Trophoblast cell (in vitro differentiated cells and primary cell): ENCODE measurements around the gene VMP1.
"Not testable (repeated sequence)": the region's sequence is repeated elsewhere in the genome, so short reads cannot be mapped to it uniquely, and the experiment has no call there.

Source experiments
- DNase-seq, 2 donors: peaks; one replicate each; pipeline ENCODE4 v3.0.0-alpha.2; 2016
- H2AFZ ChIP-seq: 2 replicates; pipeline ENCODE4 v1.6.1; 2013; ENCODE audit warnings: low read length, moderate library complexity, mild to moderate bottlenecking; ENCODE audit not compliant: insufficient read depth, poor library complexity
- H2AK5ac ChIP-seq: 2 replicates; pipeline ENCODE4 v1.6.1; 2013; ENCODE audit warnings: mild to moderate bottlenecking, low read length
- H2BK120ac ChIP-seq: 2 replicates; pipeline ENCODE4 v1.6.1; 2013; ENCODE audit warnings: low read length, mild to moderate bottlenecking, moderate library complexity; ENCODE audit not compliant: insufficient read depth, poor library complexity
- H2BK12ac ChIP-seq: 2 replicates; pipeline ENCODE4 v1.6.1; 2013; ENCODE audit warnings: mild to moderate bottlenecking, low read length, moderate library complexity
- H2BK5ac ChIP-seq: 2 replicates; pipeline ENCODE4 v1.6.1; 2013; ENCODE audit warnings: low read length, low read depth, moderate library complexity, mild to moderate bottlenecking; ENCODE audit not compliant: poor library complexity
- H3K14ac ChIP-seq: 2 replicates; pipeline ENCODE4 v1.6.1; 2013; ENCODE audit warnings: mild to moderate bottlenecking, low read length
- H3K18ac ChIP-seq: 2 replicates; pipeline ENCODE4 v1.6.1; 2013; ENCODE audit warnings: mild to moderate bottlenecking, low read length
- H3K23ac ChIP-seq: 2 replicates; pipeline ENCODE4 v1.6.1; 2013; ENCODE audit warnings: low read length
- H3K27ac ChIP-seq: 2 replicates; pipeline ENCODE4 v1.5.1; 2013; ENCODE audit warnings: low read depth, mild to moderate bottlenecking, inconsistent platforms, low read length, moderate library complexity
- H3K27me3 ChIP-seq: 2 replicates; pipeline ENCODE4 v1.6.1; 2013; ENCODE audit warnings: inconsistent platforms, mild to moderate bottlenecking, low read length, moderate library complexity; ENCODE audit not compliant: insufficient read depth
- H3K36me3 ChIP-seq, 2 experiments: 1 replicate in 1 of 2; 2 replicates in 1 of 2; pipeline ENCODE4 v1.6.1; 2013; ENCODE audit warnings: low read length in 2 of 2, mild to moderate bottlenecking in 2 of 2, moderate library complexity in 1 of 2; ENCODE audit not compliant: insufficient read depth in 2 of 2, control insufficient read depth in 1 of 2
- H3K4ac ChIP-seq: 2 replicates; pipeline ENCODE4 v1.6.1; 2013; ENCODE audit warnings: low read depth, mild to moderate bottlenecking, low read length, moderate library complexity
- H3K4me1 ChIP-seq, 2 experiments: 1 replicate in 1 of 2; 2 replicates in 1 of 2; pipeline ENCODE4 v1.6.1; 2013; ENCODE audit warnings: low read length in 2 of 2, mild to moderate bottlenecking in 2 of 2, moderate library complexity in 1 of 2; ENCODE audit not compliant: insufficient read depth in 2 of 2, control insufficient read depth in 1 of 2
- H3K4me2 ChIP-seq: 2 replicates; pipeline ENCODE4 v1.6.1; 2013; ENCODE audit warnings: inconsistent platforms, mild to moderate bottlenecking, low read length, moderate library complexity
- H3K4me3 ChIP-seq: 2 replicates; pipeline ENCODE4 v1.5.1; 2013; ENCODE audit warnings: mild to moderate bottlenecking, low read depth, low read length, inconsistent platforms
- H3K79me1 ChIP-seq: one replicate; pipeline ENCODE4 v1.6.1; 2013; ENCODE audit warnings: low read length
- H3K79me2 ChIP-seq: 2 replicates; pipeline ENCODE4 v1.6.1; 2013; ENCODE audit warnings: low read length, mild to moderate bottlenecking; ENCODE audit not compliant: control insufficient read depth, insufficient read depth, poor library complexity
- H3K9ac ChIP-seq: 2 replicates; pipeline ENCODE4 v1.6.1; 2013; ENCODE audit warnings: mild to moderate bottlenecking, low read length
- H3K9me3 ChIP-seq: 2 replicates; pipeline ENCODE4 v1.6.1; 2013; ENCODE audit warnings: low read depth, mild to moderate bottlenecking, control low read depth, inconsistent platforms, low read length; ENCODE audit not compliant: insufficient read depth
- H4K12ac ChIP-seq: 2 replicates; pipeline ENCODE4 v1.6.1; 2013; ENCODE audit warnings: low read depth, mild to moderate bottlenecking, low read length, moderate library complexity
- H4K8ac ChIP-seq: 2 replicates; pipeline ENCODE4 v1.6.1; 2013; ENCODE audit warnings: low read depth, mild to moderate bottlenecking, low read length, moderate library complexity
- H4K91ac ChIP-seq: one replicate; pipeline ENCODE4 v1.6.1; 2013; ENCODE audit warnings: low read depth, mild to moderate bottlenecking, low read length, moderate library complexity
- WGBS: extraction: QIAGEN DNeasy Blood & Tissue Kit; methylation state at CpG from one replicate; pipeline ENCODE4 v1.1.7; 2013; ENCODE audit warnings: missing lambda C conversion rate; ENCODE audit not compliant: insufficient read length, insufficient coverage; ENCODE audit errors: extremely low coverage; 5-methylcytosine and 5-hydroxymethylcytosine counted together

VMP1 gene

DNA sequence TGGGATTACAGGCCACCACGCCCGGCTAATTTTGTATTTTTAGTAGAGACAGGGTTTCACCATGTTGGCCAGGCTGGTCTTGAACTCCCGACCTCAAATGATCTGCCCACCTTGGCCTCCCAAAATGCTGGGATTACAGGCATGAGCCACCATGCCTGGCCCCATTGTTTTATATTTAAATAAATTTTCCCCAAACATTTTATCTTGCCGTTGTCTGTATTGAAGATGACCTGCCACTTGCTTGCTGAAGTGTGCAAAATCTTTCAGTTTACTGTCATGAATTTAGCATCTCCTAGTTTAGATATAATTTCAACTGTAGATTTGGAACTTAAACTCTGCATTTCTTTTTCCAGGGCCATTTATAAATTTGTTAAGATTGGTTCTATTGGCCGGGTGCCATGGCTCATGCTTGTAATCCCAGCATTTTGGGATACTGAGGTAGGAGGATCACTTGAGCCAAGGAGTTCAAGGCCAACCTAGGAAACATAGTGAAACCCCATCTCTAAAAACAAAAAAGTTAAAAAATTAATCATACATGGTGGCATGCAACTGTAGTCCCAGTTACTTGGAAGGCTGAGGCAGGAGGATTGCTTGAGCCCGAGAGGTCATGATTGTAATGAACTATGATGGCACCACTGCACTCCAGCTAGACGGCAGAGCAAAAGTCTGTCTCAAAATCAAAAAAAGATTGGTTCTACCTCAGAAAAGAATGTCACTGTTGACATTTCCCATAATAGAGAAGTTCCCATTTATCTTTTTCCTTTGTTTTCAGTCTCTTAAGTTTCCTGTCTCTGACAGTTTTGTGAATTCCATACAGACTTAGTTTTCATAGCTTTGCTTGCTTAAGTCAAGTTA, 84.4 kb downstream of the VMP1 start:
- H3K18ac ChIP-seq = peak overlapping the region; percentile 75
- H3K4me1 ChIP-seq = peaks cover 7 to 8% of the 10 kb centered on the region in 2 experiments
- H3K4me2 ChIP-seq = no peak overlapping the region
- no peak overlapping the region for H3K4ac ChIP-seq
- peak overlapping the region; percentile 43 for H2BK120ac ChIP-seq
- peaks cover 15% of the 10 kb centered on the region for H3K79me1 ChIP-seq
- H3K23ac ChIP-seq = no peak overlapping the region
- no peak overlapping the region for H4K12ac ChIP-seq
- no peak overlapping the region for H2BK12ac ChIP-seq
- H3K4me3 ChIP-seq = no peak overlapping the region
- H3K27ac ChIP-seq = peak overlapping the region; percentile 90
- no peak overlapping the region for H2AFZ ChIP-seq
- peaks cover 2 to 8% of the 10 kb centered on the region in 2 experiments for H3K36me3 ChIP-seq
- H3K27me3 ChIP-seq = no peaks in the 10 kb centered on the region
- no peak overlapping the region for H3K14ac ChIP-seq
- no peak overlapping the region for H3K9ac ChIP-seq
- no peaks in the 10 kb centered on the region for H3K9me3 ChIP-seq
- DNase-seq = no peak
- peak overlapping the region; percentile 68 for H4K91ac ChIP-seq
- H3K79me2 ChIP-seq = peaks cover 6% of the 10 kb centered on the region
- peak overlapping the region; percentile 45 for H2BK5ac ChIP-seq
- no peak overlapping the region for H2AK5ac ChIP-seq
- no peak overlapping the region for H4K8ac ChIP-seq
- WGBS = no CpG with 5 or more reads among the region's 7 CpGs

DNA sequence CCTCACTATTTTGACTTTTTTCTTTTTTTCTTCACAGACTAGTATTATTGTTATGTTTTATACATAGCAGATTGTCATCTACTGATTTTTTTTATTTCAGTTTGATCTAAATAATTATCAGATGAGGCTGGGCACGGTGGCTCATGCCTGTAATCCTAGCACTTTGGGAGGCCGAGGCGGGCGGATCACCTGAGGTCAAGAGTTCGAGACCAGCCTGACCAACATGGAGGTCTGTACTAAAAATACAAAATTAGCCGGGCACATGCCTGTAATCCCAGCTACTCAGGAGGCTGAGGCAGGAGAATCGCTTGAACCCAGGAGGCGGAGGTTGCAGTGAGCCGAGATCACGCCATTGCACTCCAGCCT, 85.0 kb downstream of the VMP1 start:
- not testable (repeated sequence) for H4K12ac ChIP-seq, H2AK5ac ChIP-seq, H3K36me3 ChIP-seq, H3K14ac ChIP-seq, H3K9ac ChIP-seq, H2BK12ac ChIP-seq, H3K9me3 ChIP-seq, H3K23ac ChIP-seq, H3K4me2 ChIP-seq, H3K4me3 ChIP-seq, H4K8ac ChIP-seq, H3K79me2 ChIP-seq, H3K4me1 ChIP-seq, H3K4ac ChIP-seq, DNase-seq, H3K27me3 ChIP-seq, H2AFZ ChIP-seq
- Histone ChIP-seq H4K91ac (peak overlapping the region; percentile 73), H3K79me1 (peaks cover 12% of the 10 kb centered on the region), H2BK5ac (peak overlapping the region; percentile 79), H2BK120ac (peak overlapping the region; percentile 51), H3K18ac (peak overlapping the region; percentile 30), H3K27ac (peak overlapping the region; percentile 76)
- WGBS = no CpG with 5 or more reads among the region's 10 CpGs

DNA sequence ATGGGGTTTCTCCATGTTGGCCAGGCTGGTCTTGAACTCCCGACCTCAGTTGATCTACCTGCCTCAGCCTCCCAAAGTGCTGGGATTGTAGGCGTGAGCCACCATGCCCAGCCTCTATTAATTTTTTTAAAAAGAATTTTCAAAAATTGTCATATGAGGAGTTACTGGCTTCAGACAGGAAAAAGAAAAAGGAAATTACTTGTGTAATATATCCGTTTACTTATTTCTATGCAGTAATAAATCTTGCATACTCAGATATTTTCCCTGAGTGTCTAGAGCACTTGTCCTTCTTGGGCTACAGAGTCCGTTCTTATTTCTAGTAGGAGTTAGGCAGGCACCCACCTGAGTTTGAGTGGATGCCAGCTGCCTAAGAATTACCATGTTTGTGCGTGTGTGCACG, 85.8 kb downstream of the VMP1 start:
- WGBS = no CpG with 5 or more reads among the region's 6 CpGs
- H4K91ac ChIP-seq = no peak overlapping the region

DNA sequence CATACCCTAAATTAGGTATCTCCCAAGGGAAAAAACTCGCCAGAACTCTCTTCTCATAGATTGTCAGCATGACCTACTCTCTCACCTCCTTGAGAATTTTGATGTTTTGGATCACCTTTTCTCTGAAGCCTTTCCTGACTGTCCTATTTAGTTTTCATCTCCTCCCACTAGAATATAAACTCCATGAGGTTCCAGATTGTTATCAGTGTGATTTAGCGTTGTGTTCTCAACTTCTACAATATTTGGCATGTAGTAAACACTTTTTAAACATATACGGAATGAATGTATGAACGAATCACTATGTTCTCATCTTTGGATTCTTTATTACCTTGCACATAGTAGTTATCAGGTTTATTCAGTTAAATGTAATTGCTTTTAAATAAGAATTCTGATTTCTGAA, 88.7 kb downstream of the VMP1 start:
- Histone ChIP-seq H3K27me3 (no peaks in the 10 kb centered on the region), H3K4me3 (no peak overlapping the region), H3K23ac (no peak overlapping the region), H2BK5ac (no peak overlapping the region), H4K91ac (no peak overlapping the region), H3K4ac (no peak overlapping the region), H2BK120ac (no peak overlapping the region), H2AK5ac (no peak overlapping the region), H3K27ac (no peak overlapping the region), H3K4me2 (no peak overlapping the region), H3K4me1 (peaks cover 3 to 6% of the 10 kb centered on the region in 2 experiments), H3K79me1 (peaks cover 3% of the 10 kb centered on the region), H2AFZ (no peak overlapping the region), H3K79me2 (no peaks in the 10 kb centered on the region), H3K36me3 (peaks cover 2 to 5% of the 10 kb centered on the region in 2 experiments), H3K14ac (no peak overlapping the region), H4K12ac (no peak overlapping the region), H2BK12ac (no peak overlapping the region), H3K9ac (no peak overlapping the region), H3K9me3 (no peaks in the 10 kb centered on the region), H4K8ac (no peak overlapping the region), H3K18ac (no peak overlapping the region)
- no peak for DNase-seq
- no CpG with 5 or more reads among the region's 4 CpGs for WGBS

More for the DNA sequence above, 85.8 kb downstream of the VMP1 start:
- Histone ChIP-seq H3K9me3 (no peaks in the 10 kb centered on the region), H2BK120ac (no peak overlapping the region), H3K4ac (no peak overlapping the region), H2BK12ac (no peak overlapping the region), H3K23ac (no peak overlapping the region), H3K18ac (no peak overlapping the region), H3K36me3 (peaks cover 2 to 8% of the 10 kb centered on the region in 2 experiments), H3K4me3 (no peak overlapping the region), H3K4me2 (no peak overlapping the region), H4K12ac (no peak overlapping the region), H2AK5ac (no peak overlapping the region), H3K79me2 (peaks cover 4% of the 10 kb centered on the region), H3K79me1 (peaks cover 10% of the 10 kb centered on the region), H3K9ac (no peak overlapping the region), H3K4me1 (peaks cover 7 to 9% of the 10 kb centered on the region in 2 experiments), H4K8ac (no peak overlapping the region), H2AFZ (no peak overlapping the region), H3K27me3 (no peaks in the 10 kb centered on the region), H3K14ac (no peak overlapping the region), H2BK5ac (no peak overlapping the region), H3K27ac (no peak overlapping the region)
- no peak for DNase-seq
